ENCODE measurements around the gene RAB3GAP1. TPM values are rescaled to one million over a fixed set of nuclear protein-coding genes. Genes with fewer than 3 reads are reported as not detected.

RAB3GAP1 gene
- total RNA-seq, 1 experiment from 2014 or later, result 38.9 TPM

- Histone ChIP-seq H3K4me3 (ENCODE audit: low read depth, low read length, poor library complexity, severe bottlenecking) (no peak overlapping the region), H3K4me1 (ENCODE audit: insufficient read depth, low read length, poor library complexity, severe bottlenecking) (no peaks in the 10 kb centered on the region), H3K9me3 (ENCODE audit: low read depth, low read length, poor library complexity, severe bottlenecking) (no peaks in the 10 kb centered on the region), H3K27me3 (replicated peaks; ENCODE audit: insufficient read depth, low read depth, low read length, poor library complexity) (no peaks in the 10 kb centered on the region), H3K36me3 (ENCODE audit: insufficient read depth, low read length, poor library complexity, severe bottlenecking) (peaks cover 18% of the 10 kb centered on the region), H3K27ac (ENCODE audit: low read depth, low read length, poor library complexity, severe bottlenecking) (no peak overlapping the region)
- intact Hi-C loops (cut with micrococcal nuclease; ENCODE audit: unreplicated experiment), result no loop called here
- no peak for TF ChIP-seq EZH2 (IDR thresholded peaks at IDR 0.05; ENCODE audit: borderline replicate concordance, low read depth, low read length, poor library complexity, severe bottlenecking)
- TF ChIP-seq CTCF (conservative IDR thresholded peaks at IDR 0.05; ENCODE audit: low read depth, low read length), result no peak
- DNase-seq (ENCODE audit: low spot score), result no peak
- ChIA-PET POLR2A (ENCODE audit: low non-redundant PET) (no interaction called here), CTCF (no interaction called here)
- BruUV-seq (replicated peaks), result no TSS peak
Measured at GRCh38 chr2:135162786-135163185, 110.7 kb downstream of the RAB3GAP1 start.

- intact Hi-C loops (cut with micrococcal nuclease; ENCODE audit: unreplicated experiment), result no loop called here
- Histone ChIP-seq H3K27me3 (replicated peaks; ENCODE audit: insufficient read depth, low read depth, low read length, poor library complexity) (no peaks in the 10 kb centered on the region), H3K36me3 (ENCODE audit: insufficient read depth, low read length, poor library complexity, severe bottlenecking) (peaks cover 18% of the 10 kb centered on the region), H3K4me1 (ENCODE audit: insufficient read depth, low read length, poor library complexity, severe bottlenecking) (no peaks in the 10 kb centered on the region), H3K4me3 (ENCODE audit: low read depth, low read length, poor library complexity, severe bottlenecking) (no peak overlapping the region), H3K9me3 (ENCODE audit: low read depth, low read length, poor library complexity, severe bottlenecking) (no peaks in the 10 kb centered on the region), H3K27ac (ENCODE audit: low read depth, low read length, poor library complexity, severe bottlenecking) (no peak overlapping the region)
- no peak for DNase-seq (ENCODE audit: low spot score)
- ChIA-PET CTCF (no interaction called here), POLR2A (ENCODE audit: low non-redundant PET) (no interaction called here)
- TF ChIP-seq CTCF (conservative IDR thresholded peaks at IDR 0.05; ENCODE audit: low read depth, low read length) (no peak), EZH2 (IDR thresholded peaks at IDR 0.05; ENCODE audit: borderline replicate concordance, low read depth, low read length, poor library complexity, severe bottlenecking) (no peak)
- no TSS peak for BruUV-seq (replicated peaks)
Measured at GRCh38 chr2:135163306-135163705, 111.2 kb downstream of the RAB3GAP1 start.

GRCh38 chr2:135163901-135164300 lies 111.8 kb downstream of the RAB3GAP1 start:
- intact Hi-C loops (cut with micrococcal nuclease; ENCODE audit: unreplicated experiment), result no loop called here
- DNase-seq (ENCODE audit: low spot score), result no peak
- POLR2A ChIA-PET (ENCODE audit: low non-redundant PET), result no interaction called here
- no TSS peak for BruUV-seq (replicated peaks)
- TF ChIP-seq CTCF (conservative IDR thresholded peaks at IDR 0.05; ENCODE audit: low read depth, low read length) (no peak), EZH2 (IDR thresholded peaks at IDR 0.05; ENCODE audit: borderline replicate concordance, low read depth, low read length, poor library complexity, severe bottlenecking) (no peak)
- Histone ChIP-seq H3K36me3 (ENCODE audit: insufficient read depth, low read length, poor library complexity, severe bottlenecking) (peaks cover 22% of the 10 kb centered on the region), H3K9me3 (ENCODE audit: low read depth, low read length, poor library complexity, severe bottlenecking) (no peaks in the 10 kb centered on the region), H3K4me1 (ENCODE audit: insufficient read depth, low read length, poor library complexity, severe bottlenecking) (no peaks in the 10 kb centered on the region), H3K27me3 (replicated peaks; ENCODE audit: insufficient read depth, low read depth, low read length, poor library complexity) (no peaks in the 10 kb centered on the region), H3K27ac (ENCODE audit: low read depth, low read length, poor library complexity, severe bottlenecking) (no peak overlapping the region), H3K4me3 (ENCODE audit: low read depth, low read length, poor library complexity, severe bottlenecking) (no peak overlapping the region)
- CTCF ChIA-PET, result no interaction called here
